Neural cell (in vitro differentiated cells): ENCODE results near the gene ENDOU. TPM values are rescaled to one million over a fixed set of nuclear protein-coding genes. Genes with fewer than 3 reads are reported as not detected.

Experiments used
- H2AFZ ChIP-seq: fragments of 200-600, 300-800 bp; sonication (generic), shearing (Covaris generic); 2 replicates; pipeline ENCODE4 v1.6.0; 2014; ENCODE audit warnings: low read depth, mild to moderate bottlenecking, antibody characterized with exemption, low read length, moderate library complexity
- H3F3A ChIP-seq: fragments of 200-600 bp; shearing (Covaris generic); 2 replicates; pipeline ENCODE4 v1.6.1; 2016; ENCODE audit warnings: mild to moderate bottlenecking, moderate library complexity, mixed read lengths, antibody characterized with exemption, low read length; ENCODE audit not compliant: insufficient read depth, poor library complexity, severe bottlenecking
- H3K27ac ChIP-seq: fragments of 200-600, 300-800 bp; sonication (generic), shearing (Covaris generic); 2 replicates; pipeline ENCODE4 v1.5.1; 2014; ENCODE audit warnings: mild to moderate bottlenecking, low read length, moderate library complexity
- H3K27me3 ChIP-seq: fragments of 300-800, 200-600 bp; sonication (generic), shearing (Covaris generic); 2 replicates; pipeline ENCODE4 v1.6.0; 2014; ENCODE audit warnings: mild to moderate bottlenecking, low read depth, low read length, moderate library complexity; ENCODE audit not compliant: insufficient read depth
- H3K36me3 ChIP-seq: fragments of 300-800, 200-600 bp; sonication (generic), shearing (Covaris generic); 2 replicates; pipeline ENCODE4 v1.5.1; 2014; ENCODE audit warnings: mild to moderate bottlenecking, antibody characterized with exemption, low read length, moderate library complexity; ENCODE audit not compliant: insufficient read depth
- H3K4me2 ChIP-seq: fragments of 300-800, 200-600 bp; sonication (generic), shearing (Covaris generic); 2 replicates; pipeline ENCODE4 v1.6.0; 2014; ENCODE audit warnings: mild to moderate bottlenecking, low read length
- H3K4me3 ChIP-seq: fragments of 300-800, 200-600 bp; sonication (generic), shearing (Covaris generic); 2 replicates; pipeline ENCODE4 v1.5.1; 2014; ENCODE audit warnings: mild to moderate bottlenecking, low read length, moderate library complexity
- H3K79me2 ChIP-seq: fragments of 200-600 bp; shearing (Covaris generic); replicated peaks from 2 replicates; pipeline ENCODE4 v1.6.0; 2014; ENCODE audit warnings: mild to moderate bottlenecking, low read length, moderate library complexity; ENCODE audit not compliant: insufficient read depth
- H3K9ac ChIP-seq: fragments of 300-800, 200-600 bp; sonication (generic), shearing (Covaris generic); 2 replicates; pipeline ENCODE4 v1.6.1; 2016; ENCODE audit warnings: mild to moderate bottlenecking, low read length, mixed read lengths
- H3K9me2 ChIP-seq: fragments of 200-600 bp; shearing (Covaris generic); 2 replicates; pipeline ENCODE4 v1.6.1; 2016; ENCODE audit warnings: mild to moderate bottlenecking, low read length, mixed read lengths; ENCODE audit not compliant: insufficient read depth
- H3K9me3 ChIP-seq: fragments of 200-600, 300-800 bp; sonication (generic), shearing (Covaris generic); 2 replicates; pipeline ENCODE4 v1.6.1; 2016; ENCODE audit warnings: mild to moderate bottlenecking, mixed run types, low read length, moderate library complexity, mixed read lengths
- H4K20me1 ChIP-seq: fragments of 200-600 bp; shearing (Covaris generic); 2 replicates; pipeline ENCODE4 v1.6.1; 2016; ENCODE audit warnings: mild to moderate bottlenecking, mixed run types; ENCODE audit not compliant: insufficient read depth
- EP300 ChIP-seq: fragments of 450-650 bp; conservative IDR thresholded peaks from 2 replicates; pipeline ENCODE4 v1.6.1; 2014; ENCODE audit warnings: antibody characterized with exemption, mild to moderate bottlenecking, moderate library complexity; ENCODE audit not compliant: poor library complexity, severe bottlenecking
- EZH2 ChIP-seq: fragments of 200-600, 300-800 bp; shearing (Covaris generic), sonication (generic); IDR thresholded peaks from 2 replicates; pipeline ENCODE4 v1.6.1; 2014; ENCODE audit warnings: antibody characterized with exemption, low read length, borderline replicate concordance, mild to moderate bottlenecking; ENCODE audit not compliant: insufficient read depth, poor library complexity, severe bottlenecking
- MXI1 ChIP-seq: fragments of 450-650 bp; conservative IDR thresholded peaks from 2 replicates; pipeline ENCODE4 v1.6.1; 2014; ENCODE audit warnings: antibody characterized with exemption, mild to moderate bottlenecking; ENCODE audit not compliant: poor library complexity, severe bottlenecking
- POLR2AphosphoS5 ChIP-seq: IDR thresholded peaks from 2 replicates; pipeline ENCODE4 v1.6.1; 2012
- RAD21 ChIP-seq: fragments of 450-650 bp; conservative IDR thresholded peaks from 2 replicates; pipeline ENCODE4 v1.6.1; 2014; ENCODE audit warnings: antibody characterized with exemption, mild to moderate bottlenecking, moderate library complexity
- SMC3 ChIP-seq: fragments of 450-650 bp; conservative IDR thresholded peaks from 2 replicates; pipeline ENCODE4 v1.6.1; 2014; ENCODE audit warnings: antibody characterized with exemption, mild to moderate bottlenecking, moderate library complexity; ENCODE audit not compliant: poor library complexity
- TAF1 ChIP-seq: IDR thresholded peaks from 2 replicates; pipeline ENCODE4 v1.6.1; 2012; ENCODE audit warnings: low read depth
- polyA plus RNA-seq: library from polyadenylated mRNA; depleted of rRNA; stranded (reverse); fragments of >200 nt; gene quantifications from 2 replicates; pipeline ENCODE4 v1.2.3, GENCODE V29; 2014
- TF ChIP-seq, protein P1 (sequence below): IDR thresholded peaks from 2 replicates; pipeline ENCODE4 v1.6.1; 2012; ENCODE audit warnings: borderline replicate concordance
- TF ChIP-seq, protein P2 (sequence below): fragments of 450-650 bp; IDR thresholded peaks from 2 replicates; pipeline ENCODE4 v1.5.1; 2014; ENCODE audit warnings: antibody characterized with exemption, mild to moderate bottlenecking, moderate library complexity; ENCODE audit not compliant: poor library complexity, severe bottlenecking

The ENDOU gene
- polyA plus RNA-seq, 1 donor from 2014 or later: not detected

DNA sequence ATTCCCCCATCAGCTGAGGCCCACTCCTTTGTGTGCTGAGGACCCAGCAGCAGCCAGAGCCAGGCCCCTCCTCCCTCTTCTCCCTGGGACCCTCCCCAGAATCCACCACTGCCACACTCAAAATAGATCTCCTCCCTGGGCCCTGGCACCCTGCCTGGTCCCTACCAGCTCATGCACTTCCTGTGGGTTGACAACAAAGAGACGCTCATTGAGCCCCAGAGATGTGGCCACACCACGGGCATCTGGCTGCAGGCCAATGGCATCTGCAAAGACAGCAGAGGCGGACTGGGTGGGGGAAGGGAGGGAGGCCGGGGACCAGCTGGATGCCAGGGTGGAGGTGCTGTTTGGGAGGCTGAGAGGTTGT lies 16.0 kb upstream of the ENDOU start:
- H3K9me2 ChIP-seq: no peaks in the 10 kb centered on the region
- H3K27me3 ChIP-seq: no peaks in the 10 kb centered on the region
- H3F3A ChIP-seq: no peaks in the 10 kb centered on the region
- no peaks in the 10 kb centered on the region for H4K20me1 ChIP-seq
- H2AFZ ChIP-seq: no peak overlapping the region
- H3K4me3 ChIP-seq: no peak overlapping the region
- H3K4me2 ChIP-seq: no peak overlapping the region
- H3K79me2 ChIP-seq: no peaks in the 10 kb centered on the region
- H3K36me3 ChIP-seq: no peaks in the 10 kb centered on the region
- TF ChIP-seq, protein P1, sequence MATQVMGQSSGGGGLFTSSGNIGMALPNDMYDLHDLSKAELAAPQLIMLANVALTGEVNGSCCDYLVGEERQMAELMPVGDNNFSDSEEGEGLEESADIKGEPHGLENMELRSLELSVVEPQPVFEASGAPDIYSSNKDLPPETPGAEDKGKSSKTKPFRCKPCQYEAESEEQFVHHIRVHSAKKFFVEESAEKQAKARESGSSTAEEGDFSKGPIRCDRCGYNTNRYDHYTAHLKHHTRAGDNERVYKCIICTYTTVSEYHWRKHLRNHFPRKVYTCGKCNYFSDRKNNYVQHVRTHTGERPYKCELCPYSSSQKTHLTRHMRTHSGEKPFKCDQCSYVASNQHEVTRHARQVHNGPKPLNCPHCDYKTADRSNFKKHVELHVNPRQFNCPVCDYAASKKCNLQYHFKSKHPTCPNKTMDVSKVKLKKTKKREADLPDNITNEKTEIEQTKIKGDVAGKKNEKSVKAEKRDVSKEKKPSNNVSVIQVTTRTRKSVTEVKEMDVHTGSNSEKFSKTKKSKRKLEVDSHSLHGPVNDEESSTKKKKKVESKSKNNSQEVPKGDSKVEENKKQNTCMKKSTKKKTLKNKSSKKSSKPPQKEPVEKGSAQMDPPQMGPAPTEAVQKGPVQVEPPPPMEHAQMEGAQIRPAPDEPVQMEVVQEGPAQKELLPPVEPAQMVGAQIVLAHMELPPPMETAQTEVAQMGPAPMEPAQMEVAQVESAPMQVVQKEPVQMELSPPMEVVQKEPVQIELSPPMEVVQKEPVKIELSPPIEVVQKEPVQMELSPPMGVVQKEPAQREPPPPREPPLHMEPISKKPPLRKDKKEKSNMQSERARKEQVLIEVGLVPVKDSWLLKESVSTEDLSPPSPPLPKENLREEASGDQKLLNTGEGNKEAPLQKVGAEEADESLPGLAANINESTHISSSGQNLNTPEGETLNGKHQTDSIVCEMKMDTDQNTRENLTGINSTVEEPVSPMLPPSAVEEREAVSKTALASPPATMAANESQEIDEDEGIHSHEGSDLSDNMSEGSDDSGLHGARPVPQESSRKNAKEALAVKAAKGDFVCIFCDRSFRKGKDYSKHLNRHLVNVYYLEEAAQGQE: no peak
- TF ChIP-seq EP300: no peak
- no peak for TF ChIP-seq MXI1
- TF ChIP-seq POLR2AphosphoS5: no peak
- TF ChIP-seq EZH2: no peak
- H3K9me3 ChIP-seq: no peaks in the 10 kb centered on the region
- H3K27ac ChIP-seq: no peak overlapping the region
- H3K9ac ChIP-seq: no peak overlapping the region

DNA sequence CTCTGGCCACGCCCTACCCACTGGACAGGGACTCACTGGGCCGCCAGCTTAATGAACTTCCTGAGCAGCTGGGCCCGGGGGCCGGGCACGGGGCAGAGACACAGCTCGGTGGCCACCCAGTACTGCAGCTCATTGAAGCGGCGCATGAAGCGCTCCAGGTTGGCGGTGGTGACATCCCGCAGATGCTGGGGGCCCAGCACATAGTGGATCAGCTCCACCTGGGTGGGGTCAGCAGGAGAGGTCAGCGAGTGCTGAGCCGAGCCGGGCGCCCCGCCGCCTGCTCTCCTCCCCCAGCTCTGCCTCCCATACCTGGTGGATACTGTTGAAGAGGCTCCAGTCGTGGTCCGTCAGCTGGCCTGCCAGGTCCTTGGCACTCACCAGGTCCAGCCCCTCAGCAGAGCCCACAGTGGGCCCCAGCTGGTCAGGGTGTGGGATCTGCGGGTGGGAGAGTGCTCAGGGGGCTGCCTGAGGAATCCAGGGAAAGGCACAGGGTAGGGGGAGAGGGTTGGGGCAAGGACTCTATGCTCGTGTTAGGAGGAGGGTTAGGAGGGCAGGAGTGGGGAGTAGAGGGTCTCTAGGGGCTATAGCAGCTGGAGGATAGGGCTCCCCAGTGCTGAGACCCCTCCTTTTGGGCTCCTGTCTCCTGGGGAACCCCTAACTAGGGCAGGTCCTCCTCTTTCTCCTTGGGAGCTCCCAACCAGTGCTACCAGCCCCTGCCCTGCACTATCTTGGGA lies 15.5 kb upstream of the ENDOU start:
- Histone ChIP-seq H3K4me3 (no peak overlapping the region), H2AFZ (no peak overlapping the region), H3F3A (no peaks in the 10 kb centered on the region), H3K36me3 (no peaks in the 10 kb centered on the region), H3K27ac (no peak overlapping the region), H3K4me2 (no peak overlapping the region), H3K79me2 (no peaks in the 10 kb centered on the region), H3K9me3 (no peaks in the 10 kb centered on the region), H3K27me3 (no peaks in the 10 kb centered on the region), H3K9me2 (no peaks in the 10 kb centered on the region), H3K9ac (no peak overlapping the region), H4K20me1 (no peaks in the 10 kb centered on the region)
- TF ChIP-seq, protein P1: no peak
- TF ChIP-seq POLR2AphosphoS5 (no peak), EZH2 (no peak), SMC3 (no peak), TAF1 (no peak), RAD21 (no peak), EP300 (no peak), MXI1 (no peak)
- TF ChIP-seq, protein P2, sequence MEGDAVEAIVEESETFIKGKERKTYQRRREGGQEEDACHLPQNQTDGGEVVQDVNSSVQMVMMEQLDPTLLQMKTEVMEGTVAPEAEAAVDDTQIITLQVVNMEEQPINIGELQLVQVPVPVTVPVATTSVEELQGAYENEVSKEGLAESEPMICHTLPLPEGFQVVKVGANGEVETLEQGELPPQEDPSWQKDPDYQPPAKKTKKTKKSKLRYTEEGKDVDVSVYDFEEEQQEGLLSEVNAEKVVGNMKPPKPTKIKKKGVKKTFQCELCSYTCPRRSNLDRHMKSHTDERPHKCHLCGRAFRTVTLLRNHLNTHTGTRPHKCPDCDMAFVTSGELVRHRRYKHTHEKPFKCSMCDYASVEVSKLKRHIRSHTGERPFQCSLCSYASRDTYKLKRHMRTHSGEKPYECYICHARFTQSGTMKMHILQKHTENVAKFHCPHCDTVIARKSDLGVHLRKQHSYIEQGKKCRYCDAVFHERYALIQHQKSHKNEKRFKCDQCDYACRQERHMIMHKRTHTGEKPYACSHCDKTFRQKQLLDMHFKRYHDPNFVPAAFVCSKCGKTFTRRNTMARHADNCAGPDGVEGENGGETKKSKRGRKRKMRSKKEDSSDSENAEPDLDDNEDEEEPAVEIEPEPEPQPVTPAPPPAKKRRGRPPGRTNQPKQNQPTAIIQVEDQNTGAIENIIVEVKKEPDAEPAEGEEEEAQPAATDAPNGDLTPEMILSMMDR: no peak
